HG03457 (cell line): ENCODE data around the gene SLC49A4.

Experiments
- ATAC-seq: cut with Tn5 transposase; IDR thresholded peaks from one replicate; pipeline ENCODE4 v1.9.1; 2021; ENCODE audit warnings: moderate number of reproducible peaks; ENCODE audit not compliant: unreplicated experiment

The SLC49A4 gene

GRCh38 chr3:122898298-122898697 lies 103.4 kb downstream of the SLC49A4 start:
- ATAC-seq = no peak

- no peak for ATAC-seq
These were observed 107.5 kb downstream of the SLC49A4 start for GRCh38 chr3:122902326-122902725.

GRCh38 chr3:122903171-122903570 lies 108.3 kb downstream of the SLC49A4 start:
- no peak for ATAC-seq

- no peak for ATAC-seq
These were observed 112.6 kb downstream of the SLC49A4 start for GRCh38 chr3:122907471-122907870.

GRCh38 chr3:122908251-122908650 lies 113.4 kb downstream of the SLC49A4 start:
- ATAC-seq = no peak

- ATAC-seq = no peak
These were observed 117.0 kb downstream of the SLC49A4 start for GRCh38 chr3:122911901-122912300.

GRCh38 chr3:122912772-122913538 lies 118.1 kb downstream of the SLC49A4 start:
- no peak for ATAC-seq

- ATAC-seq = no peak
These were observed 118.8 kb downstream of the SLC49A4 start for GRCh38 chr3:122913539-122914100.

- no peak for ATAC-seq
These were observed 120.6 kb downstream of the SLC49A4 start for GRCh38 chr3:122915300-122916055.

GRCh38 chr3:122916084-122916483 lies 121.2 kb downstream of the SLC49A4 start:
- ATAC-seq = no peak

- ATAC-seq = no peak
These were observed 121.7 kb downstream of the SLC49A4 start for GRCh38 chr3:122916580-122916979.

- ATAC-seq = no peak
These were observed 122.5 kb downstream of the SLC49A4 start for GRCh38 chr3:122917412-122917811.

- ATAC-seq = no peak
These were observed 123.9 kb downstream of the SLC49A4 start for GRCh38 chr3:122918576-122919290.

GRCh38 chr3:122919291-122919610 lies 124.4 kb downstream of the SLC49A4 start:
- no peak for ATAC-seq

GRCh38 chr3:122920986-122921385 lies 126.1 kb downstream of the SLC49A4 start:
- no peak for ATAC-seq

GRCh38 chr3:122921791-122922651 lies 127.2 kb downstream of the SLC49A4 start:
- ATAC-seq = no peak

- no peak for ATAC-seq
These were observed 128.7 kb downstream of the SLC49A4 start for GRCh38 chr3:122923611-122924010.

GRCh38 chr3:122924056-122924455 lies 129.2 kb downstream of the SLC49A4 start:
- ATAC-seq = no peak

- ATAC-seq = no peak
These were observed 130.9 kb downstream of the SLC49A4 start for GRCh38 chr3:122925756-122926155.

- ATAC-seq = no peak
These were observed 131.5 kb downstream of the SLC49A4 start for GRCh38 chr3:122926322-122926721.

GRCh38 chr3:122926811-122927210 lies 131.9 kb downstream of the SLC49A4 start:
- ATAC-seq = no peak
